Heart left ventricle (tissue), 16 donors: ENCODE results near the gene ICA1. TPM values are rescaled to one million over a fixed set of nuclear protein-coding genes. Genes with fewer than 3 reads are reported as not detected.

ENCODE experiments used
- ATAC-seq, 4 donors: fragments of 200-7000 bp; cut with Tn5 transposase; one replicate each; pipeline ENCODE4 v1.9.1; 2020 to 2022; ENCODE audit warnings: moderate library complexity in 4 of 4, mild to moderate bottlenecking in 3 of 4, moderate number of reproducible peaks in 1 of 4
- DNase-seq, 5 donors: peaks; one replicate each; pipeline ENCODE4 v3.0.0-alpha.2; 2020
- H3K27ac ChIP-seq, 12 donors: fragments of 200-600 bp; sonication (generic) in 4 of 12; one replicate each; pipeline versions ENCODE4 v1.5.0 to v1.8.0; 2016 to 2022; ENCODE audit warnings: mild to moderate bottlenecking in 2 of 12
- H3K27me3 ChIP-seq, 9 donors: fragments of 200-600 bp; sonication (generic) in 2 of 9; one replicate each; pipeline versions ENCODE4 v1.5.1 to v1.8.0; 2016 to 2022; ENCODE audit warnings: mild to moderate bottlenecking in 3 of 9
- H3K36me3 ChIP-seq, 9 donors: fragments of 200-600 bp; sonication (generic) in 2 of 9; one replicate each; pipeline versions ENCODE4 v1.5.0 to v1.8.0; 2018 to 2022; ENCODE audit warnings: mild to moderate bottlenecking in 2 of 9
- H3K4me1 ChIP-seq, 12 donors: fragments of 200-600 bp; sonication (generic) in 4 of 12; one replicate each; pipeline versions ENCODE4 v1.5.0 to v1.8.0; 2016 to 2022; ENCODE audit warnings: mild to moderate bottlenecking in 3 of 12
- H3K4me3 ChIP-seq, 12 donors: fragments of 200-600 bp; sonication (generic) in 4 of 12; one replicate each; pipeline versions ENCODE4 v1.5.0 to v1.8.0; 2017 to 2022; ENCODE audit warnings: mild to moderate bottlenecking in 9 of 12, moderate library complexity in 4 of 12
- H3K9me3 ChIP-seq, 12 donors: fragments of 200-600 bp; sonication (generic) in 4 of 12; one replicate each; pipeline versions ENCODE4 v1.5.0 to v1.8.0; 2016 to 2022; ENCODE audit warnings: mild to moderate bottlenecking in 1 of 12
- CTCF ChIP-seq, 12 donors: fragments of 200-600 bp; sonication (generic) in 4 of 12; IDR thresholded peaks; one replicate each; pipeline versions ENCODE4 v1.5.0 to v1.8.0; 2018 to 2022; ENCODE audit warnings: antibody characterized with exemption in 12 of 12, mild to moderate bottlenecking in 5 of 12
- POLR2A ChIP-seq, 2 donors: fragments of 450-650 bp; IDR thresholded peaks; one replicate each; pipeline ENCODE4 v1.6.1; 2017; ENCODE audit warnings: antibody characterized with exemption in 2 of 2, mild to moderate bottlenecking in 2 of 2, moderate library complexity in 2 of 2
- WGBS, 4 donors: extraction: QIAGEN DNeasy Blood & Tissue Kit in 2 of 4; methylation state at CpG; one replicate each; pipeline versions ENCODE4 v1.1.5 to v1.1.7; 2013 to 2018; 5-methylcytosine and 5-hydroxymethylcytosine counted together
- intact Hi-C, 10 donors: fragments of 100-400 bp; cut with DNase I; formaldehyde crosslinking; loops; one replicate each; pipeline versions ENCODE4 v1.11.1 to v1.14.2; 2022
- polyA plus RNA-seq, 2 donors: library from polyadenylated mRNA; stranded (reverse); fragments of 200-250 nt; gene quantifications; one replicate each; pipeline ENCODE4 v1.2.3, GENCODE V29; 2013
- total RNA-seq, 9 donors: library from RNA; depleted of rRNA in 2 of 9; stranded (reverse); fragments of >200 nt in 2 of 9; fragmentation: NEBNext Ultra II Directional in 3 of 9; extraction: Animal tissue kit (Norgen Biotek cat#: 25700) in 3 of 9; gene quantifications; one replicate each; pipeline versions ENCODE4 v1.1.0 to v1.2.4, GENCODE V29; 2016 to 2023
- donor health status: ischemic (EF 13 %, LVEDD 7.1; RV severe dilation, severe dysfunction).
- donor health status: healthy with polysubstance abuse.
- donor health status: DM: no; HTN: yes; CAD: no.
- donor health status: DM: no; HTN: no; CAD: no.
- donor health status: ischemic (EF 25% LVEDD 6.9; RV normal size, moderate dysfunction).
- donor health status: ischemic (EF 25% LVEDD 5.7; RV mildly dilated, moderate dysfunction).
- donor health status: healthy.
- donor health status: DM: yes; HTN: yes; CAD: no.
- donor health status: ischemic (EF 35%, LVEDD 5.7; RV mildly dilated, moderate dysfunction).
- donor health status: nonischemic (EF 11% LVEDD 7.7; RV severe dilation, severe dysfunction).
- donor health status: DM: yes; HTN: yes; CAD: no.
- donor health status: PGD.
- donor health status: ischemic (EF 29% LVEDD 5.4; RV normal size, mild dysfunction).
- donor health status: nonischemic (EF 23%, LVEDD 6.1; RV moderate dilation, normal function).

ICA1 gene
- total and polyA plus RNA-seq, 11 donors = 23.8 to 74.4 (median 54.4) TPM

GRCh38 chr7:8126601-8127167 is 135.3 kb downstream of the ICA1 start:
- intact Hi-C loops = no loop called here
- ATAC-seq (no peak), DNase-seq (no peak)
- peak overlapping the region in 1 of 12 donors; percentile 84 for H3K27ac ChIP-seq
- H3K9me3 ChIP-seq = no peaks in the 10 kb centered on the region
- peaks cover 0 to 58% (median 11%) of the 10 kb centered on the region in 9 donors for H3K36me3 ChIP-seq
- no peak for TF ChIP-seq POLR2A (IDR thresholded peaks at IDR 0.05)
- TF ChIP-seq CTCF (IDR thresholded peaks at IDR 0.05) = no peak
- peaks cover 0 to 28% (median 0%) of the 10 kb centered on the region in 12 donors for H3K4me1 ChIP-seq
- H3K27me3 ChIP-seq = no peaks in the 10 kb centered on the region
- 81 to 88% (median 85%) methylated on average over 2 of the region's 2 CpGs for WGBS, 4 donors
- no peak overlapping the region for H3K4me3 ChIP-seq

- intact Hi-C loops = no loop called here
- Histone ChIP-seq H3K27me3 (no peaks in the 10 kb centered on the region), H3K27ac (peak overlapping the region in 1 of 12 donors; percentile 84), H3K4me3 (no peak overlapping the region), H3K4me1 (peaks cover 0 to 30% (median 0%) of the 10 kb centered on the region in 12 donors), H3K36me3 (peaks cover 0 to 62% (median 11%) of the 10 kb centered on the region in 9 donors), H3K9me3 (no peaks in the 10 kb centered on the region)
- 73 to 79% (median 76%) methylated on average over 8 of the region's 8 CpGs for WGBS, 4 donors
- peak in 3 of 4 donors; percentile 20 to 56 (median 30) for ATAC-seq
- peak in 1 of 5 donors; percentile 26 for DNase-seq
- TF ChIP-seq CTCF (IDR thresholded peaks at IDR 0.05) = no peak
- no peak for TF ChIP-seq POLR2A (IDR thresholded peaks at IDR 0.05)
Observed at GRCh38 chr7:8125680-8126444, 136.1 kb downstream of the ICA1 start.

- ATAC-seq (no peak), DNase-seq (no peak)
- H3K27me3 ChIP-seq = no peaks in the 10 kb centered on the region
- H3K4me3 ChIP-seq = no peak overlapping the region
- H3K36me3 ChIP-seq = peaks cover 0 to 72% (median 12%) of the 10 kb centered on the region in 9 donors
- 80 to 95% (median 92%) methylated on average over 3 of the region's 3 CpGs for WGBS, 4 donors
- H3K27ac ChIP-seq = no peak overlapping the region
- intact Hi-C loops = no loop called here
- no peak for TF ChIP-seq CTCF (IDR thresholded peaks at IDR 0.05)
- no peak for TF ChIP-seq POLR2A (IDR thresholded peaks at IDR 0.05)
- H3K4me1 ChIP-seq = peaks cover 0 to 33% (median 0%) of the 10 kb centered on the region in 12 donors
- no peaks in the 10 kb centered on the region for H3K9me3 ChIP-seq
Observed at GRCh38 chr7:8121243-8121642, 140.7 kb downstream of the ICA1 start.

- peaks cover 0 to 66% (median 9%) of the 10 kb centered on the region in 9 donors for H3K36me3 ChIP-seq
- no peak for DNase-seq
Observed at GRCh38 chr7:8120390-8121058, 141.4 kb downstream of the ICA1 start.

More at GRCh38 chr7:8120390-8121058, 141.4 kb downstream of the ICA1 start:
- 82 to 87% (median 84%) methylated on average over 12 of the region's 12 CpGs for WGBS, 4 donors
- no peak for TF ChIP-seq CTCF (IDR thresholded peaks at IDR 0.05)
- no peak for TF ChIP-seq POLR2A (IDR thresholded peaks at IDR 0.05)
- no peak overlapping the region for H3K4me3 ChIP-seq
- H3K9me3 ChIP-seq = no peaks in the 10 kb centered on the region
- peak in 1 of 4 donors; percentile 22 for ATAC-seq
- peaks cover 0 to 33% (median 0%) of the 10 kb centered on the region in 12 donors for H3K4me1 ChIP-seq
- H3K27ac ChIP-seq = no peak overlapping the region
- no peaks in the 10 kb centered on the region for H3K27me3 ChIP-seq
- intact Hi-C loops = no loop called here
